Activated naive CD8-positive, alpha-beta T cell treated with anti-CD3 and anti-CD28 coated beads, Interleukin-2, amount 50 U/mL, for 24 hours (primary cell): ENCODE measurements around the gene IL34.
"Not testable (repeated sequence)": the region's sequence is repeated elsewhere in the genome, so short reads cannot be mapped to it uniquely, and the experiment has no call there.

ENCODE experiments used
- ATAC-seq: fragments of 150-1000 bp; cut with Tn5 transposase; one replicate; pipeline ENCODE4 v1.10.0; 2021
- DNase-seq: peaks from one replicate; pipeline ENCODE4 v3.0.0; 2021
- H3K27ac Mint-ChIP-seq: one replicate; pipeline ENCODE4 v1.8.0; 2021; ENCODE audit warnings: mild to moderate bottlenecking, mixed read lengths
- H3K27me3 Mint-ChIP-seq: one replicate; pipeline ENCODE4 v1.8.0; 2021; ENCODE audit warnings: mixed read lengths
- H3K36me3 Mint-ChIP-seq: one replicate; pipeline ENCODE4 v1.8.0; 2021; ENCODE audit warnings: low read depth, mixed read lengths
- H3K4me1 Mint-ChIP-seq: one replicate; pipeline ENCODE4 v1.8.0; 2021; ENCODE audit warnings: mixed read lengths
- H3K4me3 Mint-ChIP-seq: one replicate; pipeline ENCODE4 v1.8.0; 2021; ENCODE audit warnings: mild to moderate bottlenecking, moderate library complexity, mixed read lengths
- H3K9me3 Mint-ChIP-seq: one replicate; pipeline ENCODE4 v1.8.0; 2021; ENCODE audit warnings: mixed read lengths

Gene IL34

GRCh38 chr16:70659546-70659945, 13.2 kb downstream of the IL34 start:
- no peak overlapping the region for H3K27ac Mint-ChIP-seq
- no peaks in the 10 kb centered on the region for H3K36me3 Mint-ChIP-seq
- no peak overlapping the region for H3K4me3 Mint-ChIP-seq
- DNase-seq, result no peak
- no peaks in the 10 kb centered on the region for H3K27me3 Mint-ChIP-seq
- no peak for ATAC-seq
- no peaks in the 10 kb centered on the region for H3K9me3 Mint-ChIP-seq
- no peaks in the 10 kb centered on the region for H3K4me1 Mint-ChIP-seq

- no peak for DNase-seq
- Mint-ChIP-seq H3K9me3 (no peaks in the 10 kb centered on the region), H3K27me3 (no peaks in the 10 kb centered on the region), H3K4me1 (no peaks in the 10 kb centered on the region), H3K4me3 (no peak overlapping the region), H3K36me3 (no peaks in the 10 kb centered on the region), H3K27ac (no peak overlapping the region)
- no peak for ATAC-seq
Observed at GRCh38 chr16:70659953-70660671, 13.8 kb downstream of the IL34 start.

GRCh38 chr16:70660672-70661350, 14.5 kb downstream of the IL34 start:
- H3K27ac Mint-ChIP-seq, result no peak overlapping the region
- no peaks in the 10 kb centered on the region for H3K4me1 Mint-ChIP-seq
- DNase-seq (no peak), ATAC-seq (no peak)
- H3K9me3 Mint-ChIP-seq, result no peaks in the 10 kb centered on the region
- H3K27me3 Mint-ChIP-seq, result no peaks in the 10 kb centered on the region
- no peak overlapping the region for H3K4me3 Mint-ChIP-seq
- H3K36me3 Mint-ChIP-seq, result no peaks in the 10 kb centered on the region

GRCh38 chr16:70661534-70661917, 15.2 kb downstream of the IL34 start:
- H3K9me3 Mint-ChIP-seq, result no peaks in the 10 kb centered on the region
- no peaks in the 10 kb centered on the region for H3K36me3 Mint-ChIP-seq
- no peak overlapping the region for H3K27ac Mint-ChIP-seq
- no peaks in the 10 kb centered on the region for H3K4me1 Mint-ChIP-seq
- no peak overlapping the region for H3K4me3 Mint-ChIP-seq
- H3K27me3 Mint-ChIP-seq, result no peaks in the 10 kb centered on the region
- DNase-seq (no peak), ATAC-seq (no peak)

GRCh38 chr16:70661918-70662641, 15.7 kb downstream of the IL34 start:
- no peaks in the 10 kb centered on the region for H3K27me3 Mint-ChIP-seq
- no peak overlapping the region for H3K27ac Mint-ChIP-seq
- ATAC-seq (no peak), DNase-seq (no peak)
- H3K4me1 Mint-ChIP-seq, result no peaks in the 10 kb centered on the region
- H3K36me3 Mint-ChIP-seq, result no peaks in the 10 kb centered on the region
- no peaks in the 10 kb centered on the region for H3K9me3 Mint-ChIP-seq
- H3K4me3 Mint-ChIP-seq, result no peak overlapping the region

GRCh38 chr16:70662991-70663523, 16.7 kb downstream of the IL34 start:
- no peaks in the 10 kb centered on the region for H3K27me3 Mint-ChIP-seq
- ATAC-seq (no peak), DNase-seq (no peak)
- no peaks in the 10 kb centered on the region for H3K4me1 Mint-ChIP-seq
- H3K27ac Mint-ChIP-seq, result no peak overlapping the region
- no peaks in the 10 kb centered on the region for H3K36me3 Mint-ChIP-seq
- no peak overlapping the region for H3K4me3 Mint-ChIP-seq
- no peaks in the 10 kb centered on the region for H3K9me3 Mint-ChIP-seq

GRCh38 chr16:70663524-70664324, 17.4 kb downstream of the IL34 start:
- no peak overlapping the region for H3K4me3 Mint-ChIP-seq
- no peak for ATAC-seq

GRCh38 chr16:70664325-70665112, 18.2 kb downstream of the IL34 start:
- Mint-ChIP-seq H3K4me3 (no peak overlapping the region), H3K9me3 (no peaks in the 10 kb centered on the region), H3K27me3 (no peaks in the 10 kb centered on the region), H3K4me1 (no peaks in the 10 kb centered on the region), H3K27ac (no peak overlapping the region), H3K36me3 (peaks cover 4% of the 10 kb centered on the region)
- ATAC-seq, result no peak
- no peak for DNase-seq

More at GRCh38 chr16:70663524-70664324, 17.4 kb downstream of the IL34 start:
- no peak overlapping the region for H3K27ac Mint-ChIP-seq
- no peaks in the 10 kb centered on the region for H3K9me3 Mint-ChIP-seq
- no peaks in the 10 kb centered on the region for H3K36me3 Mint-ChIP-seq
- no peaks in the 10 kb centered on the region for H3K4me1 Mint-ChIP-seq
- no peak for DNase-seq
- no peaks in the 10 kb centered on the region for H3K27me3 Mint-ChIP-seq

GRCh38 chr16:70665113-70665694, 18.8 kb downstream of the IL34 start:
- DNase-seq (no peak), ATAC-seq (no peak)
- H3K4me1 Mint-ChIP-seq, result no peaks in the 10 kb centered on the region
- H3K36me3 Mint-ChIP-seq, result peaks cover 4% of the 10 kb centered on the region
- no peaks in the 10 kb centered on the region for H3K27me3 Mint-ChIP-seq
- no peaks in the 10 kb centered on the region for H3K9me3 Mint-ChIP-seq
- H3K4me3 Mint-ChIP-seq, result no peak overlapping the region
- H3K27ac Mint-ChIP-seq, result no peak overlapping the region

- Mint-ChIP-seq H3K27ac (no peak overlapping the region), H3K9me3 (no peaks in the 10 kb centered on the region), H3K4me1 (no peaks in the 10 kb centered on the region), H3K36me3 (peaks cover 4% of the 10 kb centered on the region), H3K27me3 (no peaks in the 10 kb centered on the region), H3K4me3 (no peak overlapping the region)
- ATAC-seq (no peak), DNase-seq (no peak)
Observed at GRCh38 chr16:70665806-70666735, 19.7 kb downstream of the IL34 start.

GRCh38 chr16:70670175-70670574, 23.8 kb downstream of the IL34 start:
- no peak for ATAC-seq
- Mint-ChIP-seq H3K27me3 (no peaks in the 10 kb centered on the region), H3K9me3 (no peaks in the 10 kb centered on the region), H3K4me3 (no peak overlapping the region), H3K36me3 (peaks cover 4% of the 10 kb centered on the region), H3K4me1 (no peaks in the 10 kb centered on the region), H3K27ac (no peak overlapping the region)
- no peak for DNase-seq

- not testable (repeated sequence) for H3K9me3 Mint-ChIP-seq, ATAC-seq, H3K36me3 Mint-ChIP-seq, H3K4me1 Mint-ChIP-seq, H3K27ac Mint-ChIP-seq, H3K27me3 Mint-ChIP-seq, DNase-seq, H3K4me3 Mint-ChIP-seq
Observed at GRCh38 chr16:70670938-70671337, 24.6 kb downstream of the IL34 start.
